ENCODE results near the gene PNKP.
A peak's percentile ranks its signal among the peaks of the same experiment; 100 is the strongest.

PNKP gene
- total RNA-seq = 70.4 to 111 (median 106) reads per million in 4 donors

DNA sequence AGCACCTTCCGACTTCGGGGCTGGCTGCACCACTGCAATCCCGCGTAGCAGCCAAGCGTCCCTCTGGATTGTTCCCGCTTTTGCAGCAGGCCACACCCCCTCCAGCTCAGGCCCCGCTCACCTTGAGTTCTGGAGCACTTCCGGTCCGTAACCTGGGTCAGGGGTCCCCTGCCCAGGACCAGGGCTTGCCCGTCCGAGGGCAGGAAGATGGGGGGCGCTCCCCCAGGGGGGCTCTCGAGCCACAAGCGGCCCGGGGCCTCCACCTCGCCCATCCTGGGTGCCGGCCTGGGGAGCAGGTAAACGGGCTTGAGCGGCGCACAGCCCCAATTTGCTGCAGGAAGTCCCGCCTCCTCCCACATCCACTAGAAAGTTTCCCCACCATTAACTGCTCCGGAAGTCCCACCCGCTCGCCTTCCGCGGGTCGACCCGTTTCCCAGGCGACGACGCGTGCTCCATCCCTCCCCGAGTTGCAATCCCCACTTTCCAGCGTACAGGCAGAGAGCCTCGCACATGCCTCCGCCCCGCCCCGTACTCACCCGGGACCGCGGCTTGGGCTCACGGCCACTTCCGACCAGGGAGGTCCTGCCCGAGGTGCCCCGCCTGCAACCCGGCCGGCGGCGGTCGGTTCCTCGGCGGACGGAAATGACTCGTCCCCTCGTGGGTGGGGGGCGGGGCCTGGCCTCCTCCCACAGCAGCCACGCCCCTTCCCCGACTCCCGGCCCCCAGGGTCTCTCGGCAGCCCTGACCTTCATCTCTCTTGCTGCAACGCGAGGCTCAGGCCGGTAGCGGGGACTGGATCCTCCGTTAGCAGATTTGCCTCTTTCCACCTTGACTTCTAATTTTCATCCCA is at the start of gene PNKP:
TSS of gene PNKP (minus strand) at position 644 of the 850 bp plus-strand sequence. CDS start at position 272, 372 bp downstream.
- DNase-seq = peak; percentile 63 to 93 (median 82)

DNA sequence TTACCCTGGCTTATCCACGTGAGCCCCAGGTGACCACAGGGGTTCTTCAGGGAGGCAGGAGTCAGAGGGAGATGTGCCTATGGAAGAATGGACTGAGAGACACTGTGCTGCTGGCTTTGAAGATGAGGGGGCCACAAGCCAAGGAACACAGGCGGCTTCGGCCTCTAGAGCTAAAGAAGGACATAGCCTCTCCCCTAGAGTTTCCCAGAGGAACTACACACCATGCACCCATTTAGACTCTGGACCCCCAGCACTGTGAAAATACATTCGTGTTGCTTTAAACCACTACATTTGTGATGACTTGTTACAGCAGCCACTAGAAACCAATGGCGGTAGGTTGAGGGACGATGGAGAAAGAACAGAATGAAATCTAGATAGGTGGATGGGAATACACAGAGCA is 47.9 kb upstream of the PNKP start:
- DNase-seq = no peak

GRCh38 chr19:49913720-49914119 is 46.3 kb upstream of the PNKP start:
- DNase-seq = no peak

DNA sequence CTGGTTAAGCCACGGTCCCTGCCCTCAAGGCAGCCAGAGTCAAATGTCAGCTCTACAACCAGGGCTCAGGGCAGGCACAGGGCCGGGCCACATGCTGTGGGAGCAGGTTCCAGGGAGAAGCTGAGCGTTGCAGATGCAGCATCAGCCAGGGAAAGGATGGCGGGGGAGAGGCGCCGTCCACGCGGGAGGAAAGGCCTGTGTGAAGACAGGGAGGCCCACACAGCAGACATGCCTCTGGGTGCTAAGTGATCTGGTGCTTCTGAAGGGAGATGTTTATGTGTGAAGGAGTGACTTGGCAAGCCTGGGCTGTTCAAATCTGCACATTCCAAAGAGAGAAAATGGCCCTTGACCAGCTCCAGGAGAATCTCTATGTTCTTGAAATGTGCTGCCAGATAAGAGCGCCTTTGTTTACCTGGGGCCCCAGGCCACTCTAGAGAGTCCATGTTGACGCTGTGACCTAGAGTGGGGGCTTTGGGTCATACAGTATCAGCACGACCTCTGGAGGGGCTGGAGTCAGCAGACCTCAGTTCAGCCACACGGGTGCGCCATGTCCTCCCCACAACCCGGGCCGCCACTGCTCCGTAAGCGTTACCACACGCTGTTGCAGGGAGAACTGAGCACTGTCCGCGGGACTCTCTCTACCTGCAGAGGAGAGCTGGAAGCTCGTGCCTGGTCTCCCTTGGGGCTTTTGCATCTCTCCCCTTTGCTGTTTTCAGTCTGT is 45.7 kb upstream of the PNKP start:
- DNase-seq = no peak

DNA sequence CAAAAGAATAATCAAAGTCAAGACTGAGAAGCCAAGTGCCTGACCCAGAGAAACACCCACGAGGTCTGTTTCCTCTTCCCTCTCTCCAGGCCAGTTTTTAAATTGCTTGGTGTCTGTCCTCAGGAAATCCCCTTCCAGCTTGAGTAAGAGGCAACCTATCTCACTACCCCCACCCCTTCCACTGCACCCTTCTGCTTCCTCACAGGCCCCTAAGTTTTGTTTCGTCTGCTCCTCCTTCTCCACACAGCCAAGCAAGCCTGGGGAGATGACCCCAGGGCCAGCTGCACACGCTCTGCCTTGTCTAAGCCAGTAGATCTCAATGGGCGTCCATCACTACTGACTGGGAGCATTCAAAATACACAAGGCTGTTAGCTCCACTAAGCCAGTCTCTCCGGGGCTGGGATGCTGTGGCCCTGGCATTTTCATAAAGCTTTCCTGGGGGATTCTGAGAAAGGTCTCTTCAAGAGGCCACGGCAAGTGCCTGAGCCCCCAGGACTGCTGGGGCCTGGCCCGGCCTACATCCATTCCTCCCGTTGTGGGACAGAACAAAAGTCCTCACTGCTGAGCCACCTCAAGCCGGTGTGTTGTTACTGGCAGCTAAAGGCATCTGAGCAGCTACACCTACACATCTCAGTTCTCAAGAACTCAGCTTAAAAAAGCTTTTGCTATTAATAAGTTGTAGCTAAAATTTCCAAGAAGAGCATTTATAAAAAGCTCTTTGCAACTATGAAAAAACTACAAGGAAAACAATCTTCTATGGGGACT is 44.2 kb upstream of the PNKP start:
- peak in 1 of 5 donors; percentile 44 for DNase-seq

DNA sequence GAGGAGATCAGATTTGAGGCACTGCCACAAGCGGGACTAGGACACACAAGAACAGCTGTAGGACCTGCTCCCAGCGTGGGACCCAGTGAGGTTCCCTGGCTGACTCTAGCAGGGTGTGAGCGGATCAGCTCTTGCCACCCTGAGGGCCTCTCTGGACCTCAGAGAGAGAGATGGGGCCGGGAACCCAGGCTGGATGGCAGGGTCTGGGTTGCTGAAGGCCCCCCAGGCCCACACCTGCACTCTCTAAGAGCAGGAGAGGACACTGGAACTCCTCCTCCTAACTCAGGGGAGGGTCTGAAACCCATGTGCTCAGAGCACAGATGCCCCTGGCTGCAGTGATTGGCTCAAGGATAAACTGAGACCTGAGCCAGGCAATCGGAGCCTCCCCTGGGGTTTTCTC is 42.8 kb upstream of the PNKP start:
- DNase-seq = no peak

DNA sequence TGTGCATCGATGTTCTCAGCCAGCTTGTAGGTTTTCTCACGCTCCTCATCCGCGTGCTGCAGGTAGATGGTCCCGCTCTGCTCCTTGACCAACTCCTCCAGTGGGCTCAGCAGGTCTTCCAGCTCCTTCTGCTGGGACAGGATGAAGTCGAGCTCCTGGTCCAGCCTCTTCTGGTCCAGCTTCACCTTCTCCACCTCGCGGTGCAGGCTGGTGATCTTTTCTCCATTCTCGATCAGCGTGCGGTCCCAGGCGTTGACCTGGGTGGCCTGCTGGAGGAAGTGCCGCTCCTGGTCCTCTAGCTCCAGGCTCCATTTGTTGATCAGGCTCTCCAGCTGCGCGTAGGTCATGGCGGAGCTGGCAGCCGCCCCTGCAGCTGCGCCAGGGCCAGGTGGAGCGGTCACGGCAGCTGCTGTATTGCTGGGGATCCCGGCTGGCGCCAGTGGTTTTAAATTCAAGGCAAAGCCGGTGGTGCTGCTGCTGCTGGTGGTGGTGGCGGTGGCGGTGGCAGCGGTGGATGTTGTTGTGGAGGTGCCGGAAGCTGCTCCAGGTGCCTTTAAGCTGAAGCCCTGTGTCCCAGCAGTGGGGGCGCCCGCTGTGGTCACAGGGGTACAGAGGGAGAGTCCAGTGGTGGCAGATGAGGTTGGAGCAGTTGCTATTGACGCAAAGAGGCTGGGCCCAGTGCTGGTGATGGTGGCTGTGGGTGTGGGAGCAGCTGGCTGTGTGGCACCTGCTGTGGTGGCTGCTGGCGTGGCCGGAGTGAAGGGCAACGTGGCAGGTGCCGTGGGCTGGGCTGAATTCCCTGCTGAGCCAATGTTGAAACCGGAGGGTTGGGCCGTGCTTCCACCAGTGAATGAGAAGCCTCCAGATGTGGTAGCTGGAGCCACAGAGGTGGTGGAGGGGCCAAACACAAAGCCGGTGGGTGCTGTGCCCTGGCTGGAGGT is 41.4 kb upstream of the PNKP start:
- no peak for DNase-seq

DNA sequence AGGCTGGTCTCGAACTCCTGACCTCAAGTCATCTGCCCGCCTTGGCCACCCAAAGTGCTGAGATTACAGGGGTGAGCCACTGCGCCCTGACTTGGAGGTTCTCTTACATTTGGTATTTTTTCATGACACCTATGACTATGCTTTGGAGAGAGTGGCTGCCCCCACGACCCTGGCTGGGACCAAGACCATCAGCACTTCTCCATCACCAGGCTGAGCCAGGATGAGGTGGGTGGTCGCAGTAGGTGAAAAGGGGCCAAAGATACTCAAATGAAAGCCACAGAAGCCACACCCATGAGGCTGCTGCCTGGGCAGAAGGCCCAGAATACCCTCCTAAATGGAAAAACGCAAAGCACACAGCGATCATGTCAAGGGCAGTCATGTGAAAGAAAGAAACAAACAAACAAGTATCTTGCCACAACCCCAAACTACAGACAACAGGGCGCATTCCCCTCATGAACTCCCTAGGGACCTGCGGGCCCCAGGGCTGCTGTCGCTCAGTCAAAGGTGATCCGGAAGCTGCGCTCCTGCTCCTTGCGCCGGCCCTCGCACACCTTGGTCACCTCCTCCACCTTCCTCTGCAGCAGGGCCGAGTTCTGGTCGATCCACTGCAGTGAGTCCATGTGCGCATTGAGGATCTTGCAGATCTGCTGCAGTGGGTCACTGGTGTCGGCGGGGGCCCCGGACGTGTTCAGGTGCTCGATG is 40.5 kb upstream of the PNKP start:
- DNase-seq = no peak

DNA sequence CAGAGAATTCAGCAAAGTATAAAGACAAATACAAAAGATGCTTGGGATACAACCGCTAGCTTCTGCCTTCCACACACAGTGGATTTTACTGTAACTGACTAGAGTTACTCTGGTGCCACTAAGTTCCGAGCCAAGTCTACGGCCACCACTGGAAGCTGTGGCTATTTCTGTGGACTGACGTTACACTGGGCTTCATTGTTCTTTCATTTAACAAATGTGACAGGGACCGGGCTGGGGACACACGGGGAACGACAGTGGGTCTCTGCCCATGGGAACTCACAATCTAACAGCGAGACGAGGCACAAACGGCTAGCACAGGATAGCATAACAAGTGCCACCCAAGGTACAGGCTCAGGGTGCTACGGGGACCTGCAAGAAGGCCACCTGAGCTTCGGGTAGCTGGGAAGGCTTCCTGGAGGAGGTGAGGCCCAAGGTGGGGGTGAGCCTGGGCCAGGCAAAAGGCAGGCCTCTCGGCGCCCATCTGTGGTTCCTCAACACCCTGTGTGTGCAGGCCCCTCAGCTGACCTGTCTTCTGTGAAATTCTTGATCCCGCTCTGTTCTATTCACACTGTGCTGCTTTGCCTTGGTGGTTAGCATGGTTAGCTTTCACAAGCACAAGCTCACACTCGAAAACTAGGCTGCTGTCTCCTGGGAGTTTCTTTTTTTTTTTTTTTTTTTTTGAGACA is 39.6 kb upstream of the PNKP start:
- no peak for DNase-seq

DNA sequence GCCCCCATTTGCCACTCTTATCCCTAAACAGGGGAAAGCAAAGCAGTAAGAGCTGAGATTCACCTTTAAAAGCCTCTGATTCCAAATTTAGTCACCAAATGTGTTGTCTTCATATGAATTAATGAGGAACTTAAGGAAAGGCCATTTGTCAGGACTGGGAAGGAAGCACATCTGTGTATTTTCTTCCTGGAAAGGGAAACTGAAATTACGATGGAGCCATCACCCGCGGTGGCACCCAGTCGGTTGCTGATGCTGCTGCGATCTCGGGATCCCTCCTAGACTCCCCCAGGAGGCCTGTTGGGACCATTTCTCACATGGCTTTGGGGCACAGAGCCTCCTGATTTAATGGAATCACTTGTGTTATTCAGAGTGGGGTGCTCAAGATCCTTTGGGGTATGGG is 36.8 kb upstream of the PNKP start:
- DNase-seq = no peak

DNA sequence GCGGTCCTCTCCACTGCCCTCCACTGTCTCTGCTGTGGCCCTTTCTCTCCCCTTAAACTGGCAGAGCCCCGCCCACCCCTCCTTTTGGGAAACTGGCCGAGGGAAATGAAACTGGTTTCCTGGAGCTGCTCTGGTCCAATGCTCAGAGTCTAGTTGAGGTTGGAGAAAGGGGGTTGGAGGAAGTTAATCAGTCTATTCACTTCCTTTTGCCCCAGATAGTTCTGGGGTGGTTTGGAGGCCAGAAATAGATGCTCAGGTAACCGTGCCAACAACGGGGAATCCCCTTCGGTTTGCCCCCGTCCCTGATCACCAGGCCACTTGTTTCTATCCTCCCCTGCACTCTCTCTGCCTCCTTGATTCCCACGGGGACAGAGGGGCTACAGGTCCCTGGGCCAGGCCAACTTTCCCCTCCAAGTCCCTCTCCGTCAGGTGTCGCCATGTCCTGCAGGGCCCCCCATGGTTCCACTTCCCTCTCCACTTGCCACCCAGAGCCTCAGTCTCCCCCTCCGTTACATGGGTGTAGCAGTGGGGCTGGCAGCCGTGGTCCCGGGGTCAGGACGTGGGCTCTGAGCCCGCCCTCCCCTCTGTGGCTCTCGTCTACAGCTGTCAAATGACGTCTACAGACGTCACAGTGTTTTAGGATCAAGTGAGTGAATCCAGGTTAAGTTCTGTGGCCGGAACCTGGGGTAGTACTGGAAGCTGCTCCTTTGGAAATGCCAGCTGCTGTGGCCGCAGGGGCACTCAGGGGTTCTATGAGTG is 29.7 kb upstream of the PNKP start, which contains the start of gene IL4I1:
TSS of gene IL4I1 (minus strand) at position 25 of the 759 bp plus-strand sequence. CDS start 727 bp downstream, outside the sequence.
- peak; percentile 39 to 79 (median 64) for DNase-seq

- no peak for DNase-seq
Observed at GRCh38 chr19:49895566-49896297, 28.4 kb upstream of the PNKP start.

DNA sequence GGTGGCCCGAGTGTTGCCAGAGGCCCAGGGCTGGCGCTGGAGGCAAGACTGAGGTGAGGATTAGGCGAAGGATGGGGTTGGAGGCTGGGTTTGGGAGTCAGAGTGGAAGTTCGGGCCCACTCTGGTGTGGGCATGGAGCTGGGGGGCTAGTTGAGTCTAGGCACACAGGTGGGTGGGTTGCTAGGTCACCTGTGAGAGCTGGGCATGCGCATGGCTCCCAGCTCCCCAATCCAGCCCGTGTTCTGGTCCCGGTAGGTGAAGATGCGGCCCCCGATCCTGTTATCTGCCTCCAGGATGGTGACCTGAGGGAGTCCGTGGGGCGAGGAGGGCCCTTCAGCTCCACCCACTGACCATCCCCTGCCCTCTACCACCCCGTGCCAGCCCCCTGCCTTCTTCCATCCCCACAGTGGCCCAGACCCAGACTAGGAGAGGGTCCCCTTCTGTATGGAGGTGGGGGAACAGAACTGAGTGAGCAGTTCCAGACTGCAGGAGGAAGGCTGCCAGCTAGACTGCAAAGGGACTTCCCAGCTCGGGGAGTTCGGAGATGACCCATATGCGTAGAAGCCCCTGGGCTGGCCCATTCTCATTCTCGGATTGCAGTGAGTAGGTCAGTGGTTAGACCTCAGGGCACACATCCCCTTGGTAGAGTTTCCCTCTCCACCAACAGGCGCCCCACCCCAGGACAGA is 27.6 kb upstream of the PNKP start:
- DNase-seq = peak in 1 of 5 donors; percentile 32

DNA sequence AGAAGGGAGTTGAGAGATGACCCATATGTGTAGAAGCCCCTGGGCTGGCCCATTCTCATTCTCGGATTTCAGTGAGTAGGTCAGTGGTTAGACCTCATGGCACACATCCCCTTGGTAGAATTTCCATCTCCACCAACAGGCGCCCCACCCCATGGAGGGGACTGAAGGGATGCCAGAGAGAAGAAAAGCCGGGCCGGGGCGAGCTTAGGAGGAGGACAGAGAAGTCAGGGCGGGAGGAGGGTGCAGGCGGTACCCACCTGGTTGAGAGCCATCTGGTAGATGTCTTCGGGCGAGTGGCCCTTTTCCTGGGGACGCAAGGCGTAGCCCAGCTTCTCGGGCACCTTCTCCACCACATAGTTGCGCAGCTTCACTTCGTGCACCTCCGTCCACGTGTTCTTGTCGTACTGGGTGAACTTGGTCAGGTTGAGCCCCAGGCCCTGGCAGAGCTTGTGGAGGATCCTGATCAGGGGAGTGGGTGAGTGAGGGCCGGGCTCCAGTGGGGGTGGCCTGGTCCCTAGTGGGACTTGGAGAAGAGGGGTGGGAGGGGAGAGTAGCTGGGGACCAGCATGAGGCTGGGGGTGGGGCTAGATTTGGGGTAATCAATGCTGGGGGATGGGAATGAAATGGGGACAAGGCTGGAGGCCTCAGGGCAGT is 26.8 kb upstream of the PNKP start:
- DNase-seq = no peak

DNA sequence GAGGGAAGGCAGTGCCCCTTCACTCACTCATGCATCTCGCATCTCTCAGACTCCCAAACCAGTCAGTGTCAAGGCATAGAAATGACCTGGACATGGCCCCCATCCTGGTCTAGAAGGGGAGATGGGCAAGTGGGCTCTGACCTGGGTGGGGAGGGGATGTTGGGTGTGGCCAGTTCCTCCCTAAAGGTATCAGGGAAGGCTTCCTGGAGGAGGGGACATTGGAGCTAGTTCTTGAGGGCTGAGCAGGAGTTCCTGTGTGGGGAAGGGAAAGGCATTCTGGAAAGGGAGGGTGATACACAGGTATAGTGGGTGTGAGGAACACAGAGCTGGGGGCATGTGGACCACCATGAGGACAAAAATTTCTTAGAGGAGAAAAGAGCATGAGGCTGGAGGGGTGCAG is 25.3 kb upstream of the PNKP start:
- DNase-seq = no peak

DNA sequence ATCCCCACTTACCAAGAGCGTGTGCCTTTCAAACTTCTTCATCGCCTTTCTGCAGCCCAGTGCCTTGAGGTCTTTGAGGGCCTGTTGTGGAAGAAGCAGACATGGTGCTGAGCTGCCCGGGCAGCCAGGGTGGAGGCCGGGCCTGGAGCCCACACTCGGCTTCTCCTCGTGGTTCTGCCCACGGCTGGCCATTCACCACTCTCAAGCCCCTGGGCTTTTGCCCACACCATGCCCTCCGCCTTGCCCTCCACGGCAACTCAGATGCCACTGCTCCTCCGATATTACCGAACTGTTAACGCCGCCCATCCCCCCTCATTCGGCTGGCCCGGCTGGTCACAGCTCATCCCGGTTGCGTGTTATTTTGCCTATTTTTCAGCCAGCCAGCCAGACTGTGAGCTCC is 24.0 kb upstream of the PNKP start:
- no peak for DNase-seq

- DNase-seq = peak; percentile 58 to 73 (median 69)
Observed at GRCh38 chr19:49890349-49891311, 23.3 kb upstream of the PNKP start.
